ENCODE data around the gene ASB12.
"Not testable (repeated sequence)": the region's sequence is repeated elsewhere in the genome, so short reads cannot be mapped to it uniquely, and the experiment has no call there.

ASB12 gene

GRCh38 chrX:64230123-64230970, at the start of gene ASB12:
ASB12 (minus strand) TSS chrX:64230607; CDS start chrX:64225650, 4,957 bp downstream.
- DNase-seq = no peak

GRCh38 chrX:64265265-64265664, 34.9 kb upstream of the ASB12 start:
- no peak for DNase-seq

- no peak for DNase-seq
Measured at GRCh38 chrX:64229154-64229553, 1.3 kb downstream of the ASB12 start.

- DNase-seq = no peak
Measured at GRCh38 chrX:64218023-64218422, 12.4 kb downstream of the ASB12 start.

- not testable (repeated sequence) for DNase-seq
Measured at GRCh38 chrX:64213989-64214388, 16.4 kb downstream of the ASB12 start.

- DNase-seq = no peak
Measured at GRCh38 chrX:64206556-64207162, 23.7 kb downstream of the ASB12 start.

DNA sequence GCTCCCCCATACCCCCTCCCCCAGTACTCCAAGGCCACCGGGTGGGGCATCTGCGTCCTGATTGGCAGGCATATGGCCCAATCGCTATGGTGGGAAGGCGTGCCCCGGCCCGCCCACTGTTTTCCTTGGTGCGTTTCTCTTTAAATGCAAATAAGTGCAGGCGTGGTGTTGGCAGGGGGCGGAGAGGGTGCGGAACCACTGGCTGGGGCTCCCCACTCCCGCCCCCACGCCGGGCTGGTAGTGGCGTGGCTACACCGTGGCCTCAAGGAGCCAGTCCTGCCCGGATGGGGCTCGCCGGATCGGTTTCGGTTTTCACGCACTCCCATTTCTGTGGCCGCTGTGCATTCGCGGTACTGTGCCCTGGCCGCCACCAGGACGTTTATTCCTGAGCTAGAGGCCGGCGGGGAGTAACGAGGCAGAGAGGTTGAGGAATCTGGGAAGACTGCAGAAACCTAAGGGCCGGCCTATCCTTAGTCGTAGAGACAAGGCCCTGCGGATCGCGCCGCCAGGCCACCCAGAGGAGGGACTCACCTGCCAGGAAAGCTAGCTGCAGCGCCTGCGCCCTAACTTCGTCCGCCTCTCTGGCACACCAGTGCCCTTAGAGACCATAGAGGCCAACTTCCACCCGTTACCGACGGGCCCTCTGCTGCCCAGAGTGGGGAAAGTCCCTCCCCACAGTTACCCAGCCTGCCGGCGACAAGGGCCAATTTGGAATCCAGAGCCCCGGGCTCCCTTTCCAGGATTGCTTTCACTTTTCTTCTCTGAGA, 24.5 kb downstream of the ASB12 start:
- DNase-seq = peak; percentile 90 to 93

DNA sequence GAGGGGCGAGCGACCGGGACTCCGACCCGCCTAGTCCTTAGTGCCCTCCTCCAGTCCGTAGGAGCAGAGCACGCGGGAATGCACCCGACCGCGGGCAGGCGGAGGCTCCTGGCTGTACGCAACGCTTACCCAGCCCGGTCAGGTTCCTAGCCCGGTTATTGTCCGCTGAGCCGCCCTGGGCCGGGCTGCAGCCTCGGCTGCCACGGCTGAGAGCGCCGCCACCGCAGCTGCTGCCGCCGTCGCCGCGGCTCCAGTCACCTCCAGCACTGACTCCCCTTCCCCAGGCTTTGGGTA, 25.0 kb downstream of the ASB12 start, which contains the start of gene AMER1:
Gene AMER1 (minus strand): TSS at position 268 of the 294 bp plus-strand sequence. CDS start 12,422 bp downstream, outside the sequence.
- DNase-seq = no peak

- peak in 1 of 2 donors; percentile 2 for DNase-seq
Measured at GRCh38 chrX:64204701-64205440, 25.5 kb downstream of the ASB12 start.

GRCh38 chrX:64204252-64204651, 26.2 kb downstream of the ASB12 start:
- DNase-seq = no peak

GRCh38 chrX:64202808-64203325, 27.5 kb downstream of the ASB12 start:
- no peak for DNase-seq

DNA sequence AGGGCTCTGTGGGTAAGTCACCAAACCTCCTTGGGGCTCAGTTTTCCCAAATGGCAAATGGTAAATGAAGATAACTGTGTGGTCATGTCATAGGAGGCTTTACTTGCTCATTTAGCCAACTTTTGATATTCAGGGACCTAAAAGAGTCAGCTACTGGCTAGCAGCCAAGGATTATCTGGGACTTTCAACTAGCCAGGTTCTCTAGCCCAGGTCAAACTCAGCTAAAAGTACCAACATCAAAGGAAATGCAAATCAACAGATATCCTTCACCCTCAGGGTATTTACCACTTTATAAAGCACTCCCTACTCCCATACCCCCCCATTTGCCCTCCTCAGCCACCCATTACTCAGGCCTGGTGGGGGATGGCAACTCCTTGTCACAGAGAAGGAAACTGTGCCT, 32.4 kb downstream of the ASB12 start:
- no peak for DNase-seq

GRCh38 chrX:64196606-64197005, 33.8 kb downstream of the ASB12 start:
- DNase-seq = no peak

- no peak for DNase-seq
Measured at GRCh38 chrX:64195862-64196261, 34.5 kb downstream of the ASB12 start.

DNA sequence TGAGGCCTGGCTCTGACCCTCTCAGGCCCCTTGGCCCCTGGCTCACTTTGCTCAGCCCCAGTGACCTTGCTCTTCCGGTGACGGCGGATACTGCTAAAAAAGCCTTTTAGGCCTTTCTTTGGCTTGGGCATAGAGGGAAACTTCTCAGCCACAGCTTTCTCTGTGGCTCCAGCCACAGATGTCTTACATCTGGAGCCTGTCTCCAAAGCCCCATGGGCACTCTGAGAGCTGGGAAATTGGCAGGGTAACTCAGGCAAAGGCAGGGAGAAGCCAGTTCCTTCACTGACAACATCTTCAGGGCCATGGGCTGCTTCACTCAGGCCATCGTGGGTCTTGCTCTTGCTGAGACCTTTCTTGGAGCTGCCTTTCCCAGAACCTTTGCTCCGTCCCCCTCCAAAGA, 37.7 kb downstream of the ASB12 start:
- no peak for DNase-seq

GRCh38 chrX:64192040-64192439, 38.4 kb downstream of the ASB12 start:
- no peak for DNase-seq

- no peak for DNase-seq
Measured at GRCh38 chrX:64191281-64192010, 39.0 kb downstream of the ASB12 start.

- no peak for DNase-seq
Measured at GRCh38 chrX:64190136-64190740, 40.2 kb downstream of the ASB12 start.

- DNase-seq = no peak
Measured at GRCh38 chrX:64188901-64189300, 41.5 kb downstream of the ASB12 start.

GRCh38 chrX:64187762-64188150, 42.7 kb downstream of the ASB12 start:
- no peak for DNase-seq

DNA sequence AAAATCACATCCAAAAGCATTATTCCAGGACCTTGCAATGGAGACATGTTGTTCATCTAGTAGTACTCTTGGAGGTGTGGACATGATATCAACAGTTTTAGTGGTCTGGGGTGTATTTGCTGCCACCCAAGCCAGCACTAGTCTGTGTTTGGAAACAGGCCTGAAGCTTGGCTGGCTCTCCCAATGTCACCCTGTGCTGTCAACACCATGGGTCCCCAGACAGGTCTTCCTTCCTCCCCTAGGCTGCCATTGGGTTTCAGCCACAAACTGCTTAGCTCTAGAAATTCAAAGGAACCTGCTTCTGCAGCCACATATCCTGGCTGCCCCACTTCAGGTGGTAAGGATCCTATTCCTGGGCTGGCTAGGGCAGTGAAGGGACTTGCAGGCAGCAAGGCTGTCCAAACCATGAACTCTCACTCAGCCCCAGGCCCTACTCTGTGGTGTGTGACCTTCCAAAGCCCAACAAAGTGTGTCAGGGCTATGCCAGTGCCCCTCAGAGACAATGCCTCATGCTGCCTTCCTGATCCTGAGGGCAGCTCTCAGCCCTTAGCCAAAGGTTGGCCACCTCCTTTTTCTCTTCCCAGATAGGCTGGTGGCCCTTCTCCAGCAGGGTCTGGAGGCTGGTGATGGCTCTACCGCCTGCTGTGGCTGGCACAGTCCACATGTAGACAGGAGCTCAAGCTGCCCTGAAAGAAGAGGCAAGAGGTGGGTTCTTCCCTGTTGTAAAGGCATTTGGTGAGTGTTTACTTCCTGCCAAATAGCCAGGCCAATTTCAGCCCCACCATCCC, 43.2 kb downstream of the ASB12 start:
- DNase-seq = no peak

Data from CD4-positive, alpha-beta T cell treated with Interferon alpha-2 for 1 hour (primary cell).